ENCODE results near the gene MEPE. TPM values are rescaled to one million over a fixed set of nuclear protein-coding genes. Genes with fewer than 3 reads are reported as not detected.

The MEPE gene
- polyA plus RNA-seq, 1 donor (not counting 4 experiments of a cell fraction or from before 2014, with no cell fraction given) = not detected

DNA sequence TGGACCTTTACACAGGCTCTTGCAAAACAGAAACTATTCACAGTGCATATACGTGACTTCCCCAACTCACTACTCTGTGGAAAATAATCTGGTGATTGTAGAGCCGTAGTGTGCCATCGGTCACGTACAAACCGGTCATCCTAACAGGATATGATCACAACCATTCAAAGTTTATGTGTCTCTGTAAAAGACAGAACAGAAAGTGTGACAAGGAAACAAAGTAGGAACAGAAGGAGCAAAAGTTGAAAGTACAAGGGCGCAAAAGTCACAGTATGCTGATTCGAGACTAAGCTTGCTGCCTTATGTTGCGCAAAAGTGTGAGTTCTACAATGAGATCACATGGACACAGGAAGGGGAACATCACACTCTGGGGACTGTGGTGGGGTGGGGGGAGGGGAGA lies 18.6 kb downstream of the MEPE start:
- Histone ChIP-seq H3K4me1 (ENCODE audit: control insufficient read depth, extremely low read depth, insufficient read depth, low read length) (peaks cover 3% of the 10 kb centered on the region), H3K9me1 (ENCODE audit: control insufficient read depth, extremely low read depth, insufficient read depth, low read length) (no peaks in the 10 kb centered on the region), H2AFZ (ENCODE audit: control insufficient read depth, low read length) (no peak overlapping the region), H3K9ac (ENCODE audit: control insufficient read depth, extremely low read depth, insufficient read depth, low read length) (no peak overlapping the region), H4K20me1 (ENCODE audit: control insufficient read depth, extremely low read depth, insufficient read depth, low read length) (no peaks in the 10 kb centered on the region), H3K9me3 (ENCODE audit: control insufficient read depth, low read depth, low read length) (no peaks in the 10 kb centered on the region), H3K4me3 (ENCODE audit: control insufficient read depth in 2 of 3, extremely low read depth in 1 of 3, insufficient read depth in 2 of 3, low read depth in 1 of 3, low read length in 3 of 3) (no peak overlapping the region), H3K27me3 (ENCODE audit: control insufficient read depth, extremely low read depth, insufficient read depth, low read length) (peaks cover 4% of the 10 kb centered on the region), H3K36me3 (ENCODE audit: control insufficient read depth in 2 of 2, extremely low read depth in 1 of 2, insufficient read depth in 2 of 2, low read length in 2 of 2) (no peaks in the 10 kb centered on the region), H3K4me2 (ENCODE audit: control insufficient read depth, extremely low read depth, insufficient read depth, low read depth, low read length) (no peak overlapping the region), H3K79me2 (ENCODE audit: control insufficient read depth, insufficient read depth, low read length) (no peaks in the 10 kb centered on the region), H3K27ac (ENCODE audit: control insufficient read depth, insufficient read depth, low read length) (no peak overlapping the region)
- FAIRE-seq (no peak), DNase-seq (ENCODE audit: low read depth, low spot score) (no peak)
- dilution Hi-C loops (cut with MboI; ENCODE audit: extremely low pct_ligation_motif_present, low sequenced_read_pairs) = loop anchor here (25.0 kb wide), 2 partner anchors 111 to 361 kb away; no protein-coding TSS in a partner anchor
- TF ChIP-seq, protein P1, sequence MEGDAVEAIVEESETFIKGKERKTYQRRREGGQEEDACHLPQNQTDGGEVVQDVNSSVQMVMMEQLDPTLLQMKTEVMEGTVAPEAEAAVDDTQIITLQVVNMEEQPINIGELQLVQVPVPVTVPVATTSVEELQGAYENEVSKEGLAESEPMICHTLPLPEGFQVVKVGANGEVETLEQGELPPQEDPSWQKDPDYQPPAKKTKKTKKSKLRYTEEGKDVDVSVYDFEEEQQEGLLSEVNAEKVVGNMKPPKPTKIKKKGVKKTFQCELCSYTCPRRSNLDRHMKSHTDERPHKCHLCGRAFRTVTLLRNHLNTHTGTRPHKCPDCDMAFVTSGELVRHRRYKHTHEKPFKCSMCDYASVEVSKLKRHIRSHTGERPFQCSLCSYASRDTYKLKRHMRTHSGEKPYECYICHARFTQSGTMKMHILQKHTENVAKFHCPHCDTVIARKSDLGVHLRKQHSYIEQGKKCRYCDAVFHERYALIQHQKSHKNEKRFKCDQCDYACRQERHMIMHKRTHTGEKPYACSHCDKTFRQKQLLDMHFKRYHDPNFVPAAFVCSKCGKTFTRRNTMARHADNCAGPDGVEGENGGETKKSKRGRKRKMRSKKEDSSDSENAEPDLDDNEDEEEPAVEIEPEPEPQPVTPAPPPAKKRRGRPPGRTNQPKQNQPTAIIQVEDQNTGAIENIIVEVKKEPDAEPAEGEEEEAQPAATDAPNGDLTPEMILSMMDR (optimal IDR thresholded peaks at IDR 0.05 in 1 of 3, IDR thresholded peaks at IDR 0.05 in 1 of 3, conservative IDR thresholded peaks at IDR 0.05 in 1 of 3; ENCODE audit: extremely low read depth in 1 of 3, insufficient read depth in 2 of 3, low read length in 3 of 3) = no peak
- no peak for TF ChIP-seq EZH2 (IDR thresholded peaks at IDR 0.05; ENCODE audit: low read length)

DNA sequence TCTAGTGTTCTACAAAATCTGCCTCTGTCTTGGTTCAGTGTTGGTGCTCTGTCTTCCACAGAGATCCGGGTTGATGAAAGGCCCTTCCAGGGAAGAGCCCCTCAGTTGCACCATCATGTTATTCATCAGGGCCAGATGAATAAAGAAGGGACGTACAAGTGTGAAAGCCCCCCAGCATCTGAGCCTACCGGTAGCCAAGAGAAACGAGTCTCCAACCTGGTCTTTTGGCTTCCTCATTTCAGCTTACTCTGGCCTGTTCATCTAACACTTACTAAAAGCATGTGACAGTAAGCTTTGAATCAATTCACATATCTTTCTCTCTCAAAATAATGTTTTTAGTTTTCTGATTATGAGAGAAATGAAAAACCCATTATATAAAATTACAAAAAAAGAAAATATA lies 19.2 kb downstream of the MEPE start:
- Histone ChIP-seq H3K9me1 (ENCODE audit: control insufficient read depth, extremely low read depth, insufficient read depth, low read length) (no peaks in the 10 kb centered on the region), H2AFZ (ENCODE audit: control insufficient read depth, low read length) (no peak overlapping the region), H3K27ac (ENCODE audit: control insufficient read depth, insufficient read depth, low read length) (no peak overlapping the region), H3K9ac (ENCODE audit: control insufficient read depth, extremely low read depth, insufficient read depth, low read length) (no peak overlapping the region), H3K4me3 (ENCODE audit: control insufficient read depth in 2 of 3, extremely low read depth in 1 of 3, insufficient read depth in 2 of 3, low read depth in 1 of 3, low read length in 3 of 3) (no peak overlapping the region), H4K20me1 (ENCODE audit: control insufficient read depth, extremely low read depth, insufficient read depth, low read length) (no peaks in the 10 kb centered on the region), H3K79me2 (ENCODE audit: control insufficient read depth, insufficient read depth, low read length) (no peaks in the 10 kb centered on the region), H3K9me3 (ENCODE audit: control insufficient read depth, low read depth, low read length) (no peaks in the 10 kb centered on the region), H3K27me3 (ENCODE audit: control insufficient read depth, extremely low read depth, insufficient read depth, low read length) (peaks cover under 1% of the 10 kb centered on the region), H3K4me1 (ENCODE audit: control insufficient read depth, extremely low read depth, insufficient read depth, low read length) (peaks cover 3% of the 10 kb centered on the region), H3K36me3 (ENCODE audit: control insufficient read depth in 2 of 2, extremely low read depth in 1 of 2, insufficient read depth in 2 of 2, low read length in 2 of 2) (no peaks in the 10 kb centered on the region), H3K4me2 (ENCODE audit: control insufficient read depth, extremely low read depth, insufficient read depth, low read depth, low read length) (no peak overlapping the region)
- DNase-seq (ENCODE audit: low read depth, low spot score) = no peak
- TF ChIP-seq EZH2 (IDR thresholded peaks at IDR 0.05; ENCODE audit: low read length) = no peak
- TF ChIP-seq, protein P1 (optimal IDR thresholded peaks at IDR 0.05 in 1 of 3, IDR thresholded peaks at IDR 0.05 in 1 of 3, conservative IDR thresholded peaks at IDR 0.05 in 1 of 3; ENCODE audit: extremely low read depth in 1 of 3, insufficient read depth in 2 of 3, low read length in 3 of 3) = no peak
- dilution Hi-C loops (cut with MboI; ENCODE audit: extremely low pct_ligation_motif_present, low sequenced_read_pairs) = loop anchor here (25.0 kb wide), 2 partner anchors 110 to 360 kb away; no protein-coding TSS in a partner anchor
- no peak for FAIRE-seq
